Measurements from ENCODE around the gene FMO1. TPM values are rescaled to one million over a fixed set of nuclear protein-coding genes. Genes with fewer than 3 reads are reported as not detected.

The FMO1 gene
- total and polyA plus RNA-seq, 2 of the 8 experiments (the other 6 are each of a cell fraction or from before 2014, with no cell fraction given), result 0.11 TPM; not detected in 1

GRCh38 chr1:171220581-171221054 is 27.7 kb upstream of the FMO1 start:
- Histone ChIP-seq H2BK120ac (replicated peaks; ENCODE audit: low read depth, low read length) (peak overlapping the region; percentile 79), H2BK15ac (ENCODE audit: low read length) (no peak overlapping the region), H4K20me1 (replicated peaks in 1 of 2; ENCODE audit: control insufficient read depth in 1 of 2, insufficient read depth in 2 of 2, low read length in 2 of 2) (no peaks in the 10 kb centered on the region), H3K9ac (replicated peaks in 1 of 4; ENCODE audit: extremely low read depth in 1 of 4, low read depth in 3 of 4, low read length in 3 of 4) (peak overlapping the region in 3 of 4 experiments; percentile 16 to 67 (median 20); a peak in 4 of 7 replicates), H3K4ac (replicated peaks; ENCODE audit: insufficient read length, low read depth, low read length) (no peak overlapping the region), H3K9me3 (ENCODE audit: insufficient read depth in 2 of 2, low read depth in 1 of 2, low read length in 1 of 2) (peaks cover 5 to 6% of the 10 kb centered on the region in 2 experiments; a peak in 2 of 4 replicates), H3K27ac (ENCODE audit: low read depth, low read length) (peak overlapping the region; percentile 70), H3K4me3 (ENCODE audit: extremely low read depth in 1 of 4, insufficient read depth in 2 of 4, low read depth in 3 of 4, low read length in 4 of 4) (peak overlapping the region; percentile 17 to 54 (median 30); a peak in 6 of 8 replicates), H4K8ac (ENCODE audit: extremely low read depth, insufficient read depth, low read length) (no peak overlapping the region), H2AFZ (ENCODE audit: low read length) (no peak overlapping the region), H4K5ac (ENCODE audit: insufficient read length, low read depth, low read length) (peak overlapping the region; percentile 90), H4K91ac (replicated peaks; ENCODE audit: insufficient read length, low read length) (peak overlapping the region; percentile 10), H3K27me3 (replicated peaks in 1 of 4; ENCODE audit: control insufficient read depth in 3 of 4, extremely low read depth in 1 of 4, insufficient read depth in 3 of 4, low read length in 3 of 4) (no peaks in the 10 kb centered on the region), H3K23ac (ENCODE audit: insufficient read length) (no peak overlapping the region), H3K56ac (replicated peaks; ENCODE audit: insufficient read length, low read depth, low read length) (peak overlapping the region; percentile 53), H3K14ac (ENCODE audit: insufficient read length) (no peak overlapping the region), H2BK5ac (ENCODE audit: low read depth, low read length) (peak overlapping the region; percentile 91), H3K23me2 (ENCODE audit: low read depth, low read length) (no peaks in the 10 kb centered on the region; the same call in 1 of the 2 replicates), H3K79me1 (ENCODE audit: low read depth, low read length) (no peaks in the 10 kb centered on the region), H3K18ac (ENCODE audit: extremely low read depth, low read length) (peak overlapping the region; percentile 85; the same call in 1 of the 2 replicates), H2BK20ac (ENCODE audit: low read length) (no peak overlapping the region), H2AK5ac (ENCODE audit: low read depth, low read length) (no peak overlapping the region), H3K4me2 (ENCODE audit: insufficient read depth in 1 of 2, low read depth in 2 of 2, low read length in 2 of 2) (peak overlapping the region; percentile 60 to 62), H2BK12ac (ENCODE audit: low read depth, low read length) (peak overlapping the region; percentile 54; the same call in 1 of the 2 replicates), H3K36me3 (ENCODE audit: control insufficient read depth in 2 of 4, insufficient read depth in 4 of 4, low read length in 3 of 4) (peaks cover 0 to 7% (median 3%) of the 10 kb centered on the region in 4 experiments; a peak in 2 of 8 replicates), H3K79me2 (ENCODE audit: control insufficient read depth in 1 of 2, insufficient read depth in 2 of 2, low read length in 2 of 2) (no peaks in the 10 kb centered on the region), H3K4me1 (replicated peaks in 1 of 4; ENCODE audit: control insufficient read depth in 3 of 4, insufficient read depth in 4 of 4, low read length in 3 of 4) (peaks cover 2 to 19% (median 14%) of the 10 kb centered on the region in 4 experiments; a peak in 6 of 7 replicates)
- ChIA-PET POLR2A (ENCODE audit: partially characterized antibody) (interaction anchor here (0.9 kb wide), 1 partner anchor 176 kb away, joined by 4 read pairs; no protein-coding TSS in a partner anchor), CTCF (ENCODE audit: partially characterized antibody) (no interaction called here)
- FAIRE-seq (peak; percentile 71), DNase-seq (ENCODE audit: low read depth in 1 of 2, low spot score in 2 of 2) (peak; percentile 67 to 73)
- 0% methylated on average over 7 of the region's 11 CpGs; no CpG with 5 or more reads in 1 of the 2 experiments for WGBS, 2 experiments (ENCODE audit: extremely low coverage in 1 of 2, insufficient coverage in 1 of 2, insufficient read length in 1 of 2, insufficient replicate concordance in 2 of 2, low coverage in 1 of 2, low lambda C conversion rate in 2 of 2, missing lambda C conversion rate in 1 of 2)
- TF ChIP-seq POLR2A (IDR thresholded peaks at IDR 0.05; ENCODE audit: control extremely low read depth in 1 of 2, low read depth in 2 of 2, low read length in 2 of 2) (peak; percentile 36 to 65; a peak in 2 of 3 replicates), SP1 (IDR thresholded peaks at IDR 0.05; ENCODE audit: low read depth, low read length) (peak; percentile 57), SAP30 (IDR thresholded peaks at IDR 0.05; ENCODE audit: insufficient read depth, insufficient replicate concordance, low read length) (no peak), GTF2F1 (IDR thresholded peaks at IDR 0.05; ENCODE audit: borderline replicate concordance, low read depth, low read length) (no peak), EGR1 (IDR thresholded peaks at IDR 0.05; ENCODE audit: borderline replicate concordance, low read depth, low read length) (peak; percentile 72; the same call in 1 of the 2 replicates), RNF2 (IDR thresholded peaks at IDR 0.05; ENCODE audit: borderline replicate concordance, low read depth, low read length, missing control alignments, poor library complexity, severe bottlenecking) (no peak), SUZ12 (IDR thresholded peaks at IDR 0.05; ENCODE audit: low read length) (no peak), CBX8 (IDR thresholded peaks at IDR 0.05; ENCODE audit: borderline replicate concordance, low read depth, low read length) (no peak), TBP (IDR thresholded peaks at IDR 0.05; ENCODE audit: low read depth, low read length) (peak; percentile 40), EZH2 (IDR thresholded peaks at IDR 0.05; ENCODE audit: low read depth, low read length, severe bottlenecking) (no peak), TAF1 (IDR thresholded peaks at IDR 0.05; ENCODE audit: low read depth, low read length) (peak; percentile 62), POLR2AphosphoS5 (IDR thresholded peaks at IDR 0.05; ENCODE audit: low read depth, low read length) (no peak; the same call in 1 of the 2 replicates), BACH1 (IDR thresholded peaks at IDR 0.05; ENCODE audit: low read length) (no peak), JUND (IDR thresholded peaks at IDR 0.05; ENCODE audit: low read length) (no peak)

Measured in H1 (cell line).